ENCODE data around the gene CLDN22.

Gene CLDN22

GRCh38 chr4:183299464-183299863, 20.6 kb downstream of the CLDN22 start:
- no peak overlapping the region for H3K27ac ChIP-seq
- no peak for DNase-seq (ENCODE audit: low spot score)
- TF ChIP-seq CTCF (IDR thresholded peaks at IDR 0.05): no peak
- H3K4me3 ChIP-seq: no peak overlapping the region

GRCh38 chr4:183297675-183298074, 22.4 kb downstream of the CLDN22 start:
- TF ChIP-seq CTCF (IDR thresholded peaks at IDR 0.05): no peak
- H3K4me3 ChIP-seq: no peak overlapping the region
- DNase-seq (ENCODE audit: low spot score): no peak
- no peak overlapping the region for H3K27ac ChIP-seq

GRCh38 chr4:183295711-183296110, 24.4 kb downstream of the CLDN22 start:
- Histone ChIP-seq H3K4me3 (no peak overlapping the region), H3K27ac (no peak overlapping the region)
- TF ChIP-seq CTCF (IDR thresholded peaks at IDR 0.05): no peak
- DNase-seq (ENCODE audit: low spot score): no peak

GRCh38 chr4:183291070-183291469, 29.0 kb downstream of the CLDN22 start:
- Histone ChIP-seq H3K27ac (no peak overlapping the region), H3K4me3 (no peak overlapping the region)
- no peak for TF ChIP-seq CTCF (IDR thresholded peaks at IDR 0.05)
- DNase-seq (ENCODE audit: low spot score): no peak

- no peak for DNase-seq (ENCODE audit: low spot score)
- TF ChIP-seq CTCF (IDR thresholded peaks at IDR 0.05): no peak
- H3K27ac ChIP-seq: no peak overlapping the region
- H3K4me3 ChIP-seq: no peak overlapping the region
These were observed 30.4 kb downstream of the CLDN22 start for GRCh38 chr4:183289688-183290087.

GRCh38 chr4:183288955-183289354, 31.1 kb downstream of the CLDN22 start:
- DNase-seq (ENCODE audit: low spot score): no peak
- no peak for TF ChIP-seq CTCF (IDR thresholded peaks at IDR 0.05)
- Histone ChIP-seq H3K4me3 (no peak overlapping the region), H3K27ac (no peak overlapping the region)

- no peak overlapping the region for H3K4me3 ChIP-seq
- TF ChIP-seq CTCF (IDR thresholded peaks at IDR 0.05): no peak
- no peak overlapping the region for H3K27ac ChIP-seq
- no peak for DNase-seq (ENCODE audit: low spot score)
These were observed 32.4 kb downstream of the CLDN22 start for GRCh38 chr4:183287677-183288076.

All from coronary artery (tissue), 2 donors.